ENCODE data around the gene PEPD.
"Not testable (repeated sequence)": the region's sequence is repeated elsewhere in the genome, so short reads cannot be mapped to it uniquely, and the experiment has no call there.

Gene PEPD

GRCh38 chr19:33496038-33496895 is 25.3 kb downstream of the PEPD start:
- DNase-seq = no peak

- DNase-seq = no peak
These were observed 28.0 kb downstream of the PEPD start for GRCh38 chr19:33493401-33494275.

GRCh38 chr19:33492951-33493350 is 28.6 kb downstream of the PEPD start:
- no peak for DNase-seq

- no peak for DNase-seq
These were observed 29.5 kb downstream of the PEPD start for GRCh38 chr19:33492090-33492489.

GRCh38 chr19:33490596-33490995 is 31.0 kb downstream of the PEPD start:
- DNase-seq = not testable (repeated sequence)

GRCh38 chr19:33490041-33490451 is 31.5 kb downstream of the PEPD start:
- DNase-seq = no peak

GRCh38 chr19:33488826-33489225 is 32.8 kb downstream of the PEPD start:
- no peak for DNase-seq

- no peak for DNase-seq
These were observed 33.4 kb downstream of the PEPD start for GRCh38 chr19:33487901-33488800.

- no peak for DNase-seq
These were observed 34.4 kb downstream of the PEPD start for GRCh38 chr19:33486936-33487811.

GRCh38 chr19:33486407-33486806 is 35.2 kb downstream of the PEPD start:
- no peak for DNase-seq

- no peak for DNase-seq
These were observed 37.3 kb downstream of the PEPD start for GRCh38 chr19:33484226-33484774.

GRCh38 chr19:33482476-33482875 is 39.1 kb downstream of the PEPD start:
- DNase-seq = no peak

GRCh38 chr19:33481863-33482262 is 39.7 kb downstream of the PEPD start:
- no peak for DNase-seq

GRCh38 chr19:33479570-33479969 is 42.0 kb downstream of the PEPD start:
- not testable (repeated sequence) for DNase-seq

- DNase-seq = no peak
These were observed 43.8 kb downstream of the PEPD start for GRCh38 chr19:33477781-33478180.

- no peak for DNase-seq
These were observed 45.4 kb downstream of the PEPD start for GRCh38 chr19:33476151-33476707.

GRCh38 chr19:33473653-33474305 is 47.8 kb downstream of the PEPD start:
- no peak for DNase-seq

- DNase-seq = no peak
These were observed 48.6 kb downstream of the PEPD start for GRCh38 chr19:33472691-33473652.

- DNase-seq = no peak
These were observed 49.4 kb downstream of the PEPD start for GRCh38 chr19:33472226-33472625.

All from CD4-positive, alpha-beta T cell treated with Interleukin-12 subunit alpha and Interleukin-12 subunit beta, for 1 hour (primary cell).